ENCODE measurements around the gene RPL23.
A peak's percentile ranks its signal among the peaks of the same experiment; 100 is the strongest.
"Not testable (repeated sequence)": the region's sequence is repeated elsewhere in the genome, so short reads cannot be mapped to it uniquely, and the experiment has no call there.

The RPL23 gene

GRCh38 chr17:38867179-38867967 lies 13.9 kb upstream of the RPL23 start:
- Histone ChIP-seq H3K27ac (ENCODE audit: low read depth, low read length) (peak overlapping the region; percentile 41), H3K36me3 (ENCODE audit: control insufficient read depth in 1 of 2, insufficient read depth in 2 of 2, low read length in 2 of 2) (no peaks in the 10 kb centered on the region), H3K4me3 (ENCODE audit: low read depth in 1 of 2, low read length in 2 of 2) (peak overlapping the region; percentile 95 to 99), H3K9me3 (ENCODE audit: control insufficient read depth in 1 of 2, low read length in 2 of 2) (no peaks in the 10 kb centered on the region), H3K27me3 (ENCODE audit: control insufficient read depth in 1 of 2, insufficient read depth in 2 of 2, low read length in 2 of 2) (no peaks in the 10 kb centered on the region), H3K4me1 (ENCODE audit: control insufficient read depth in 1 of 2, insufficient read depth in 2 of 2, low read length in 2 of 2) (peaks cover 21 to 23% of the 10 kb centered on the region in 2 donors), H3K9ac (ENCODE audit: low read depth in 1 of 2, low read length in 2 of 2) (peak overlapping the region; percentile 91)

- H3K4me1 ChIP-seq (ENCODE audit: control insufficient read depth in 1 of 2, insufficient read depth in 2 of 2, low read length in 2 of 2): peaks cover 13 to 14% of the 10 kb centered on the region in 2 donors
- H3K9ac ChIP-seq (ENCODE audit: low read depth in 1 of 2, low read length in 2 of 2): no peak overlapping the region
- H3K27ac ChIP-seq (ENCODE audit: low read depth, low read length): no peak overlapping the region
- H3K36me3 ChIP-seq (ENCODE audit: control insufficient read depth in 1 of 2, insufficient read depth in 2 of 2, low read length in 2 of 2): no peaks in the 10 kb centered on the region
- H3K9me3 ChIP-seq (ENCODE audit: control insufficient read depth in 1 of 2, low read length in 2 of 2): no peaks in the 10 kb centered on the region
- no peak overlapping the region for H3K4me3 ChIP-seq (ENCODE audit: low read depth in 1 of 2, low read length in 2 of 2)
- H3K27me3 ChIP-seq (ENCODE audit: control insufficient read depth in 1 of 2, insufficient read depth in 2 of 2, low read length in 2 of 2): no peaks in the 10 kb centered on the region
Measured at GRCh38 chr17:38864636-38865398, 11.3 kb upstream of the RPL23 start.

- Histone ChIP-seq H3K4me1 (ENCODE audit: control insufficient read depth in 1 of 2, insufficient read depth in 2 of 2, low read length in 2 of 2) (no peaks in the 10 kb centered on the region), H3K4me3 (ENCODE audit: low read depth in 1 of 2, low read length in 2 of 2) (no peak overlapping the region), H3K36me3 (ENCODE audit: control insufficient read depth in 1 of 2, insufficient read depth in 2 of 2, low read length in 2 of 2) (no peaks in the 10 kb centered on the region), H3K27ac (ENCODE audit: low read depth, low read length) (no peak overlapping the region), H3K9ac (ENCODE audit: low read depth in 1 of 2, low read length in 2 of 2) (no peak overlapping the region), H3K27me3 (ENCODE audit: control insufficient read depth in 1 of 2, insufficient read depth in 2 of 2, low read length in 2 of 2) (no peaks in the 10 kb centered on the region), H3K9me3 (ENCODE audit: control insufficient read depth in 1 of 2, low read length in 2 of 2) (no peaks in the 10 kb centered on the region)
Measured at GRCh38 chr17:38861399-38861843, 7.9 kb upstream of the RPL23 start.

- no peak overlapping the region for H3K27ac ChIP-seq (ENCODE audit: low read depth, low read length)
- H3K4me3 ChIP-seq (ENCODE audit: low read depth in 1 of 2, low read length in 2 of 2): no peak overlapping the region
- H3K9ac ChIP-seq (ENCODE audit: low read depth in 1 of 2, low read length in 2 of 2): no peak overlapping the region
- H3K36me3 ChIP-seq (ENCODE audit: control insufficient read depth in 1 of 2, insufficient read depth in 2 of 2, low read length in 2 of 2): peaks cover 0 to 5% of the 10 kb centered on the region in 2 donors
- peaks cover 0 to 12% of the 10 kb centered on the region in 2 donors for H3K4me1 ChIP-seq (ENCODE audit: control insufficient read depth in 1 of 2, insufficient read depth in 2 of 2, low read length in 2 of 2)
- no peaks in the 10 kb centered on the region for H3K27me3 ChIP-seq (ENCODE audit: control insufficient read depth in 1 of 2, insufficient read depth in 2 of 2, low read length in 2 of 2)
- H3K9me3 ChIP-seq (ENCODE audit: control insufficient read depth in 1 of 2, low read length in 2 of 2): no peaks in the 10 kb centered on the region
Measured at GRCh38 chr17:38857271-38857670, 3.8 kb upstream of the RPL23 start.

- not testable (repeated sequence) for H3K9ac ChIP-seq (ENCODE audit: low read depth in 1 of 2, low read length in 2 of 2); H3K4me3 ChIP-seq (ENCODE audit: low read depth in 1 of 2, low read length in 2 of 2); H3K27me3 ChIP-seq (ENCODE audit: control insufficient read depth in 1 of 2, insufficient read depth in 2 of 2, low read length in 2 of 2); H3K9me3 ChIP-seq (ENCODE audit: control insufficient read depth in 1 of 2, low read length in 2 of 2); H3K27ac ChIP-seq (ENCODE audit: low read depth, low read length)
- Histone ChIP-seq H3K36me3 (ENCODE audit: control insufficient read depth in 1 of 2, insufficient read depth in 2 of 2, low read length in 2 of 2) (peaks cover 15 to 24% of the 10 kb centered on the region in 2 donors), H3K4me1 (ENCODE audit: control insufficient read depth in 1 of 2, insufficient read depth in 2 of 2, low read length in 2 of 2) (peaks cover 16 to 30% of the 10 kb centered on the region in 2 donors)
Measured at GRCh38 chr17:38855101-38855714, 1.7 kb upstream of the RPL23 start.

GRCh38 chr17:38852771-38853291 lies 690 bp downstream of the RPL23 start:
- H3K4me1 ChIP-seq (ENCODE audit: control insufficient read depth in 1 of 2, insufficient read depth in 2 of 2, low read length in 2 of 2): peaks cover 16 to 30% of the 10 kb centered on the region in 2 donors
- H3K4me3 ChIP-seq (ENCODE audit: low read depth in 1 of 2, low read length in 2 of 2): peak overlapping the region; percentile 81 to 98
- H3K9ac ChIP-seq (ENCODE audit: low read depth in 1 of 2, low read length in 2 of 2): peak overlapping the region; percentile 86 to 93
- H3K9me3 ChIP-seq (ENCODE audit: control insufficient read depth in 1 of 2, low read length in 2 of 2): no peaks in the 10 kb centered on the region
- peaks cover 25 to 48% of the 10 kb centered on the region in 2 donors for H3K36me3 ChIP-seq (ENCODE audit: control insufficient read depth in 1 of 2, insufficient read depth in 2 of 2, low read length in 2 of 2)
- no peaks in the 10 kb centered on the region for H3K27me3 ChIP-seq (ENCODE audit: control insufficient read depth in 1 of 2, insufficient read depth in 2 of 2, low read length in 2 of 2)
- peak overlapping the region; percentile 86 for H3K27ac ChIP-seq (ENCODE audit: low read depth, low read length)

GRCh38 chr17:38851434-38851833 lies 2.1 kb downstream of the RPL23 start:
- peaks cover 16 to 30% of the 10 kb centered on the region in 2 donors for H3K4me1 ChIP-seq (ENCODE audit: control insufficient read depth in 1 of 2, insufficient read depth in 2 of 2, low read length in 2 of 2)
- H3K27me3 ChIP-seq (ENCODE audit: control insufficient read depth in 1 of 2, insufficient read depth in 2 of 2, low read length in 2 of 2): no peaks in the 10 kb centered on the region
- H3K27ac ChIP-seq (ENCODE audit: low read depth, low read length): no peak overlapping the region
- peak overlapping the region; percentile 81 to 98 for H3K4me3 ChIP-seq (ENCODE audit: low read depth in 1 of 2, low read length in 2 of 2)
- peaks cover 28 to 54% of the 10 kb centered on the region in 2 donors for H3K36me3 ChIP-seq (ENCODE audit: control insufficient read depth in 1 of 2, insufficient read depth in 2 of 2, low read length in 2 of 2)
- H3K9me3 ChIP-seq (ENCODE audit: control insufficient read depth in 1 of 2, low read length in 2 of 2): no peaks in the 10 kb centered on the region
- H3K9ac ChIP-seq (ENCODE audit: low read depth in 1 of 2, low read length in 2 of 2): peak overlapping the region; percentile 86 to 93

- Histone ChIP-seq H3K27ac (ENCODE audit: low read depth, low read length) (no peak overlapping the region), H3K9me3 (ENCODE audit: control insufficient read depth in 1 of 2, low read length in 2 of 2) (no peaks in the 10 kb centered on the region), H3K9ac (ENCODE audit: low read depth in 1 of 2, low read length in 2 of 2) (no peak overlapping the region), H3K4me3 (ENCODE audit: low read depth in 1 of 2, low read length in 2 of 2) (no peak overlapping the region), H3K27me3 (ENCODE audit: control insufficient read depth in 1 of 2, insufficient read depth in 2 of 2, low read length in 2 of 2) (no peaks in the 10 kb centered on the region), H3K4me1 (ENCODE audit: control insufficient read depth in 1 of 2, insufficient read depth in 2 of 2, low read length in 2 of 2) (peaks cover 16 to 30% of the 10 kb centered on the region in 2 donors), H3K36me3 (ENCODE audit: control insufficient read depth in 1 of 2, insufficient read depth in 2 of 2, low read length in 2 of 2) (peaks cover 28 to 54% of the 10 kb centered on the region in 2 donors)
Measured at GRCh38 chr17:38850374-38850773, 3.1 kb downstream of the RPL23 start.

GRCh38 chr17:38848939-38849605 lies 4.4 kb downstream of the RPL23 start:
- Histone ChIP-seq H3K9ac (ENCODE audit: low read depth in 1 of 2, low read length in 2 of 2) (no peak overlapping the region), H3K4me3 (ENCODE audit: low read depth in 1 of 2, low read length in 2 of 2) (no peak overlapping the region), H3K36me3 (ENCODE audit: control insufficient read depth in 1 of 2, insufficient read depth in 2 of 2, low read length in 2 of 2) (peaks cover 28 to 54% of the 10 kb centered on the region in 2 donors), H3K27ac (ENCODE audit: low read depth, low read length) (no peak overlapping the region), H3K4me1 (ENCODE audit: control insufficient read depth in 1 of 2, insufficient read depth in 2 of 2, low read length in 2 of 2) (peaks cover 16 to 26% of the 10 kb centered on the region in 2 donors), H3K27me3 (ENCODE audit: control insufficient read depth in 1 of 2, insufficient read depth in 2 of 2, low read length in 2 of 2) (no peaks in the 10 kb centered on the region), H3K9me3 (ENCODE audit: control insufficient read depth in 1 of 2, low read length in 2 of 2) (no peaks in the 10 kb centered on the region)

Measured in duodenal mucosa (tissue), 2 donors.